Non-pigmented ciliary epithelial cell (primary cell): ENCODE data around the gene TENM4.
A peak's percentile ranks its signal among the peaks of the same experiment; 100 is the strongest.
"Not testable (repeated sequence)": the region's sequence is repeated elsewhere in the genome, so short reads cannot be mapped to it uniquely, and the experiment has no call there.

Source experiments
- DNase-seq: peaks from one replicate; pipeline ENCODE4 v3.0.0-alpha.2; 2010; ENCODE audit warnings: low read depth

The TENM4 gene

DNA sequence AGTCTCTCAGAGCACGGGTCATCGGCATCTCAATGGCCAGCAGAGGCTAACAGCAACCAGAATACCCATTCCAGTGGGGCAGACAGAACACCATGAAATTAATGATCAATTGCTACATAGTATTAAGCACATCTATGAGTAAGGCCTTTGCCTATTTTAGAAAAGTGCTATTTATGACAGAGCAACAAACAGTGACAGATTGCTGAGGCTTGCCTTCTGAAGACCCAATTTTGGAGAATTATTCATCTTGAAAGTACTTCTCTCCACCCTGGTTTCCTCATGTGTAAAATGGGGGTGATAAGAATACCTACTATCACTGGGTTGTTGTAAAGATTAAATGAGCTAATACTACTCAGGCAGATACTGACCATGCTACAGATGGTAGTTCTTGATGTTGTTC is 232.7 kb downstream of the TENM4 start:
- DNase-seq = no peak

DNA sequence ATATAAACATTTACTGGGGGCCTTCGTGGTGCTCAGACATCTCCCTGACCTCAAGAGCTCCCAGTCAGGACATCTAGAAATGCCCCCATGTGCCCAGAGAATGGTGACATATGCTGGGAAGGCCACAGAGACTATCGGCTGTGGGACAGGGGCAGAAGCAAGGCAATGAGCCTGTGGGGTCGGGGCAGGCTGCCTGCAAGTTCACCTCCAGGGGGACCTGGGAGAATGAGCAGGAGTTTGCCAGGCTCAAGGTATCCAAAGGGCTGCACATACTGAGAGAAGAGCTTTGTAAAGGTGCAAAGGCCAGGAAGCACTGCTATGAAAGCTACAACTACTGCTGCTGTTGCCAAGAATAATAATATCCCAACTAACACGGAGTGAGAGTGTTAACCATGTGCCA is 233.9 kb downstream of the TENM4 start:
- DNase-seq = no peak

DNA sequence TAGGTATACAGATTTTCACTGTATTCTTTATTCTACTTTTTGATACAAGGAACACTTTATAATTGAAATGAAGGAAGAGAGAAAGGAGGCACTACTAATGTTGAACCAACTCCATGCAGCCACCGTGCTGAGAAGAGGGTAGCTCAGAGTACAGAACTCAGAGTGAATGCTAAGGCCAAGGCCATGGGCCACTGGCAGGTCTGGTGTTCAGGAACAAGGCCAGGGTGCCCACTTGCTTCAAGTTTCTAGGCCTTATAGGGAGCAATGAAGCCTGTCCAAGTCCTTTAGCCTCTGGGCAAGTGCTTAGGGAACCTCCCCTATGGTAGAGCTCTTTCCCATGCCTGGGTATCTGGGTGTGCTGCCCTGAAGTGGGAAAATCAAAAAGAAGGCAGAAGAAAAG is 235.0 kb downstream of the TENM4 start:
- no peak for DNase-seq

DNA sequence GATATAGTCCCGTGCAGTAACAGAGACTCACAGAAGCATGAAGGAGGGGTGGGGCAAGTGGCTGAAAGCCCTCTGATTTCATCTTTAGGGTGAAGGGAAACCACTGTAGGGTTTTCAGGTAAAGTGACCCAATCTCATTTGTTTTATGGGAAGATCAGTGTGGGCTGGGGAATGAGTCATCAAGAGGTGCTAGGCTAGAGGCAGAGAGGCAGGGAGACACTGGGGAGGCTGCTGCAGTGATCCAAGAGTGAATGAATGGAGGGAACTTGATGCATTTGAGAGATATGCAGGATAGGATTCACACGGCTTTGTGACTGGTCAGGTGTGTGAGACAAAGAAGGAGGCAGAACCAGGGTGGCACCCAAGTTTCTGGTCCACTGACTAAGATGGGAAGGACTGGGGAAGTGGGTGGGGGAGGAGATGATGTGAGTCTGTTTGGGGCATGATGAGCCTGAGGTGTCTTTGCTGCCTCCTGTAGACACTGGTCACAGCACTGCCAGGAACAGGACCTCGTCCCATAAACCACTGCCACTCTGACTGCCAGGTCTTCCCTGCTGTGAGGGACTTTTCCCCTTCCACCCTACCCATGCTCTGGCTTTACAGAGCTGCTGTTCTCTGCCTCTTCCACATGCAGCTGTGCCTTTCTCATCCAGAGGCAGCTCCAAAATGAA is 239.0 kb downstream of the TENM4 start:
- DNase-seq = no peak

DNA sequence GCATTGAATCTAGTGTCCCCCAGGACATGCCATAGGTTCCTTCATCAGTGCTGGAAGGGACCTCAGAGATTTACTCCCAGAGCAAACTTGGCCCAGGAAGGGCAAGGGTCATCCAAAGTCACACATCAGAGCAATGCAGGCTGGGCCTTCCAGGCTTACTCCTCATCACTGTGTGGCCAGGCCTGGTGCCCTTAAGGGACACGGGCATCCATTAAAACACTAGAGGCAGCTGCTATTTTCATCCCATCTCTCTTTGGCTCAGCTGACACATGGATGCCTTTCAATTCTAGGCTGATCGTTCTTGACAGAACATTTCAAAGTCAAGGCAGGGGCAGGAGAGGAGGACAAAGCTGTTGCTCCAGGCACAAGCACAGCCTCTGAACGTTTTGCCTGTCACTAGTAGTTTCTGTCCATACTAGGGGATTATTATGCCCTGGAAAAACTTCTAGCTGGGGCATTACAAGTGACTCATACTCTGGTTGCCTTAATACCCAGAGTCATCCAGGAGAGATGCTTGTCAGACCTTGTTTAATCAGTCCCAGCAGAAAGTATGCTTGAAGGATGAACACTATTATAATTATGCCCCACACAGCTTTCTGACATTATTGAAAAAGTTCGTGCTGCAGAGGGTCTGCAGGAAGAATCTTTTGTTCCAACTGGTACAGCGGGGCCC is 240.3 kb downstream of the TENM4 start:
- DNase-seq = no peak

DNA sequence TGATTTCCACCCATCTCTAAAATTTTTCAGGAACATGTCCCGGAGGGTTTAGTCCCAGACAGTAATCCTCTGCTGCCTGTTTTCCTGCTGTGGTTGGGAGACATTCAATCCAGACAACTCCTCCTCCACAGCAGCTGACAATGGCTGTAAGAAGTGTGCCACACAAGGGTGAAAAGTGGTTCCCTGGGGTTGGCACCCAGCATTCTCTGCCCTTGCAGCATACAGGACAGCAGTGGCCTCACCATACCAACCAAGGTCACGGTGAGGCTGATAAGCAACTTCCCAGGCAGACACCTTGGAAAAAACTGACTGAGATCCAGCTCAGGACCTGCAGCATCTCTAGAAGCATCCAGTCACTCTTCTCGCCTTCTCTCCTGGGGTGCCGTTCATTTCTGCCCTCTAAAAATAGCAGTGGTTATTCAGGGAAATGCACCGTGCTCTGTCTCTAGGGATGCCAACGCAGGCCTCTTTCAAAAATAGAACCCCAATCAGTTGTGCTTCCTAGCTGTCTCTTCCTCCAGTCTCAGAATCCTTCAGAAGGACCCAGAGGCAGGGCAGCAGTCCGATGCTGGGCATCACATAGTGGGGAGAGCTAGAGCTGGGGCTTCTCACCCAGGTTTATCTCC is 241.0 kb downstream of the TENM4 start:
- DNase-seq = no peak

DNA sequence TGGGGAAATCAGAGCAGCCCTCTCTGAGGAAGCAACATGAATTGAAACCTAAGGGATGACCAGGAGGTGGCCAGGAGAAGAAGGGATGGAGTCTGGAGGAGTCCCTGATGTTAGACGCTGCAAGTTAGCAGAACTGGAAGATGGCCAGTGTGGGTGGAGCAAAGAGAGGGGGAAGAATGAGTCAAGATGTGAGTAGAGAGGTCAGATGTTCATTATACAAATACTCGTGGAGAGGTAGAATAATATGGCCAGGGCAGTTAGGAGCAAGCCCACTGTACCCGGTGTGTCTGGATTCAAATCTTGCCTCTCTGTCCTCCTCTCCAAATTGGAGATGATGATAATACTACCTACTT is 242.0 kb downstream of the TENM4 start:
- DNase-seq = peak; percentile 27

DNA sequence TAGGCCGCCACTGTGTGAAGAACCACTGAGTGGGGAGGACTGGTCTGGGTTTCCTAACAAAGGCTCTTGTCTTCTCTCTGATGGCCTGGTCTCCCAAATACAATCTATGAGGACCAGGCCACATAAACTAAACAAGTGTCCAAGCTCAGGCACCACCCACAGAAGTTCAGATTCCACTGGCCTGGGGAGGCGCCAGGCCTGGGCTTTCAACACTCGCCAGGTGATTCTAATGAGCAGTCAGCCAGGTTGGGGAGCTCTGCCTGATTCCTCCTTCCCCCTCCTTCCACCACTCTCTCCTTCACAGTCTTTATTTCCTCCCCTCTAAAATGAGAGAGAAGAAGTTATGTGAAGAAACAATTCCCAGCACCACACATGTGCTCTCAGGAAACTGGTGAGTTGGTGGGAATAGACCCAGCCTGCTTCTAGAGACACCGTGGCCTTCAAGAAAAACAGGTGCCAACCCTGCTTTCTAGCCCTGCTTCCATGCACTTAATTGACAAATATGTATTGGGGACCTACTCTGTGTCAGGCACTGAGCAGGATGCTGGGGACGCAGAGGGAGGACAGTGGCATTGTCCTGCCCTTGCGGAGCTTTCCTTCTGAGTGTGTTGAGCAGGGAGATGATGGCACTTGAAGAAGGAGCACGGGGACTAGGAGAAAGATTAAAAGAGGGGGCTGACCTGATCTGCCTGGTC is 242.5 kb downstream of the TENM4 start:
- no peak for DNase-seq

DNA sequence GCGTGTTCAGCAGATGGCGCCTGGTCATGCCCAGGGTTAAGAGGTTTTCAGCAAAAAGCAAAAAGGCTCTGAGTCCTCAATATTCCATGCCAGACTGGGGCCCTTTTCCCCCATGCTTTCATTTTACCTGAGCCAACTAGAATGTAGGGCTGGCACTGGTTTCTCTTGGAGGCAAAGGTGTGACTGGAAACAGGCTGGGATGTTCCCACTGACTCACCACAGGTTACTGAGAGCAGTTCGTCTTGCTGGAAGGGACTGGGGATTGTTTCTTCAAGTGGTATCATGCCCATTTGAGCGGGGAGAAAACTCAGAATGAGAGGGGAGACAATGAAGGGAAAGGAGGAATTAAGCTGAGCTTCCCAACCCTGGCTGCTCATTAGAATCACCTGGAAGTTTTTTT is 243.9 kb downstream of the TENM4 start:
- no peak for DNase-seq

DNA sequence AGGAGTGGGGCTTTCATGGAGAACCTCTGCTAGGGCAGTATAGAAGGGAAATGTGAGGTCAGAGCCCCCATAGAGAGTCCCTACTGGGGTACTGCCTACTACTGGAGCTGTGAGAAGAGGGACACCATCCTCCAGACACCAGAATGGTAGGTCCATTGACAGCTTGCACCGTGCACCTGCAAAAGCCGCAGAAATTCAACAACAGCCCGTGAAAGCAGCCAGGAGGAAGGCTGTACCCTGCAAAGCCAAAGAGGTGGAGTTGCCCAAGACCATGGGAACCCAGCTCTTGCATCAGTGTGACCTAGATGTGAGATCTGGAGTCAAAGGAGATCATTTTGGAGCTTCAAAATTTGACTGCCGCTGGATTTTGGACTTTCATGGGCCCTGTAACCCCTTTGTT is 245.6 kb downstream of the TENM4 start:
- DNase-seq = no peak

DNA sequence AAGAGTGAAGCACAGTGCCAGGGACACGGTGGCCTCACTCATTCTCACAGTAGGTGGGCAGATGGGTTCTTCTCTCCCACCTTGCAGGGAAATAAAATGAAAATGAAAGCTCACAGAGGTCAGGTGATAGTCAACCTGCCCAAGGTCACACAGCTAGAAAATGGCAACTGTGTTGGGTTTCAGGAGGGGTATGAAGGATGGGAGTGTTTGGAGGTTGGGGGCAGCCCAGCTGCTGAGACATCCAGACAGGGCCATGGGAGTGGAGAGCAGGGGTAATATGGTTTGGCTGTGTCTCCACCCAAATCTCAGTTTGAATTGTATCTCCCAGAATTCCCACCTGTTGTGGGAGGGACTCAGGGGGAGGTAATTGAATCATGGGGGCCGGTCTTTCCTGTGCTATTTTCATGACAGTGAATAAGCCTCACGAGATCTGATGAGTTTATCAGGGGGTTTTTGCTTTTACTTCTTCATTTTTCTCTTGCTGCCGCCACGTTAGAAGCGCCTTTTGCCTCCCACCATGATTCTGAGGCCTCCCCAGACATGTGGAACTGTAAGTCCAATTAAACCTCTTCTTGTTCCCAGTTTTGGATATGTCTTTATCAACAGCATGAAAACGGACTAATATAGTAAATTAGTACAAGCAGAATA is 247.0 kb downstream of the TENM4 start:
- no peak for DNase-seq

DNA sequence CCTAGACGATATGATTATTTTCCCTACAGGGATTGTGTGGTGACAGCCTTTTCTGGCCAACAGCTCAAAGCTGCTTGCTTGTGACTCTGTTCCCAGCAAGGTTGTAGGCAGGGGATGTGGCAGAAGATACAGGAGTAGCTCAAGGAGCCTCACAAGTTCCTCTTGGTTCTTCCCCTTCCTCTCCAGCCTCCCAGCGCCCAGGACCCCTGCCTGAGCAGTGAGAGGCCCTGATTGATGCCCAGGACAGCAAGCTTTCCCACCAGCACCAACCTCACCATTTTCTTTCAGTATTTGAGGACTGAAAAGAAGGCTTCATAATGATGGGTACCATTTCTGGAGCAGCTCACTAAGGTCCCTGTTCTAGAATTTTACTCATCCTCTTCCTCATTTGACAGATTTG is 248.0 kb downstream of the TENM4 start:
- DNase-seq = no peak

DNA sequence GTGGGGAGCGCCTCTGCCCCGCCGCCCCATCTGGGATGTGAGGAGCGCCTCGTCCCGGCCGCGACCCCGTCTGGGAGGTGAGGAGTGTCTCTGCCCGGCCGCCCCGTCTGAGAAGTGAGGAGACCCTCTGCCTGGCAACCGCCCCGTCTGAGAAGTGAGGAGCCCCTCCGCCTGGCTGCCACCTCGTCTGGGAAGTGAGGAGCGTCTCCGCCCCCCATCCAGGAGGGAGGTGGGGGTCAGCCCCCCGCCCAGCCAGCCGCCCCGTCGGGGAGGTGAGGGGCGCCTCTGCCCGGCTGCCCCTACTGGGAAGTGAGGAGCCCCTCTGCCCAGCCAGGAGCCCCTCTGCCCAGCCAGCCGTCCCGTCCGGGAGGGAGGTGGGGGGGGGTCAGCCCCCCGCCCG is 249.1 kb downstream of the TENM4 start:
- not testable (repeated sequence) for DNase-seq

DNA sequence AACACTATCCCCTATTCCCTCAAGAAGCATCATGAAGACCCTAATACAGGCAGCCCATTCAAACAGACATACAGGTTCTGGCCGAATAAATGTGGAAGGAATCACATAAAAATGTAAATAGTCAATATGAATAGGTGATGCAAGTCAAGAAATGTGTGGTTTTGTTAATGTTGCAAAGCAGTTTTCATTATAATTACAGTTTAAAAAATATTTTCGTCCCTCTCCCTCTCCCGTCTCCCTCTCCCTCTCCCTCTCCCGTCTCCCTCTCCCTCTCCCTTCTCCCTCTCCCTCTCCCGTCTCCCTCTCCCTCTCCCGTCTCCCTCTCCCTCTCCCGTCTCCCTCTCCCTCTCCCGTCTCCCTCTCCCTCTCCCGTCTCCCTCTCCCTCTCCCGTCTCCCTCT is 250.3 kb downstream of the TENM4 start:
- DNase-seq = not testable (repeated sequence)

DNA sequence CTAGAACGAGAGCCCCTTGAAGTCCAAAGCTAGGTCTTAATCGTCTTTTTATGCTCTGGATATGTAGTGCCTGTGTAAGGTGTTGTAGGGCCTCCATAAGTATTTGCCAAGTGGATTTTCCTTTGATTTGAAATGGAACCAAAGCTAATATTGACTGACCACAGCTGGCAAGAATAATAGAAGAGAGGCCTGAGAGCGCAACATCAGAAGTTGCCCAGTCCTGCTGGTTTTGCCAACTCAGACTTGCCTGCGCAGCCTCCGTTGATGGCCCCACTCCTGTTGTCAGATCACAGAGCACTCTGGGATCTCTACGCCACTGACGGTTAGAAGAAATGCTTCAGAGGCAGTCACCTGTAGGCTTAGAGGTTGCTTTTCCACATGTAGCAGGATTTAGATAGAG is 251.2 kb downstream of the TENM4 start:
- DNase-seq = no peak

DNA sequence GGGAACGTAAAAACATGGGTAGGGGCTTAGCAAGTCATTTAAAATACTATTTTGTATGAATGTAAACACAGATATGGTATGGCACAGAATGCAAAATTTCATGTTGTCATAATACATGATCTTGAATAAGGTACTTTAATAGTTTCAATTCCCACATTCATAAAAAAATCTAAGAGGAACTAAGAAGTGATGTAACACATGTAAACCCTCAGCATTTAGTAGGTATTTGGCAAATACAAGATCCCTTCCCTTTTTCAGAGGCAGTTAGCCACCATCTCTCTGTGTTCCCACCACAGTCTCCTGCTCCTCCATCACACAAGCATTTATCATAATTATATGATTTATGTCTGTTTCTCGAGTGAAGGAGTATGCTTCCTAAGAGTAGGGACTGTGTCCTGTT is 251.8 kb downstream of the TENM4 start:
- DNase-seq = no peak

DNA sequence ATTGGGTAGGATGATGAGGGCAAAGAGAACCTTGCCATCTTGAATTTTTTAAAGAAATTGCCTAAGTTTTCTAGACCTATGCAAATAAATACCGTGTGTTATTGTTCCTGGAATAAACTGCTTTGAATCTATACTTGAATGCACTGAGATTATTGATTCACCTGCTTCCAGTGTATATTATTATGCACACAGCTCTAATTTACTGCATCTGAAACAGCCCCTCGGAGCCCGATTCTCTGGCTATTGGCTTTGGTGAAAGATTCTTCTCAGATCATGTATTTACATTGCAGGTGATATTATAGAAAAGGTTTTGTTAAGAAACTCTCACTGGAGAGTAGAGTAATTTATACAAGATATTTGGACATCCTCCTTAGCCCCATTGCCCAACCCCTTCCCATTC is 254.2 kb downstream of the TENM4 start:
- DNase-seq = no peak

DNA sequence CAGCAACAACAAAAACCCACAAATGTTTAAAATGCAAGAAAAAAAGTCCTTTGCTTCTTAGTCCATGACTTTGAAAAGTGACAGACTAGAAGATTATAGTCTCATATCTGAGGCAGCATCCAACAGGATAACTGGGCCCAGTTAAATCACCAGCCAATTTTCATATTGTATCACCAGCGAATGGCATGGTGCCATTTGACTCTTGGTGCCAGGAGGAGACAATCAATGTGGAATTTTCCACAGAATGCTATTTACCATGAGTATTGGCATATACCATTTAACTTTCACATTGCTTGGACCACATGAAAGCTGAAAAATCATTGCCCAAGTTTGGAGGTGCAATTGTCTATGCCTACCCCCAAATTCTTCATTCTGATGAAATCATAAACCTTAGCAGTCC is 255.5 kb downstream of the TENM4 start:
- DNase-seq = no peak

DNA sequence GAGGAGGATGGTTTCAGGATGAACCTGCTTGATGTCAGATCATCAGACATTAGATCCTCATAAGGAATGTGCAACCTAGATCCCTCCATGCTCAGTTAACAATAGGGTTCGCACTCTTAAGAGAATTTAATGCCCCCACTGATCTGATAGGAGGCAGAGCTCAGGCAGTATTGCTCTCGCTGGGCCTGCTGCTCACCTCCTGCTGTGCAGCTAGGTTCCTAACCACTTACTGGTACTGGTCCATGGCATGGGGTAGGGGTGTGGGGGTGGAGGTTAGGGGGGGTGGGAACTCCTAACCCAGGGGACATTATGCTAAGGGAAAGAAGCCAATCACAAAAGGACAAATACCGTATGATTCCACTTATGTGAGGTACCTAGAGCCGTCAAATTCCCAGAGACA is 256.5 kb downstream of the TENM4 start:
- no peak for DNase-seq

DNA sequence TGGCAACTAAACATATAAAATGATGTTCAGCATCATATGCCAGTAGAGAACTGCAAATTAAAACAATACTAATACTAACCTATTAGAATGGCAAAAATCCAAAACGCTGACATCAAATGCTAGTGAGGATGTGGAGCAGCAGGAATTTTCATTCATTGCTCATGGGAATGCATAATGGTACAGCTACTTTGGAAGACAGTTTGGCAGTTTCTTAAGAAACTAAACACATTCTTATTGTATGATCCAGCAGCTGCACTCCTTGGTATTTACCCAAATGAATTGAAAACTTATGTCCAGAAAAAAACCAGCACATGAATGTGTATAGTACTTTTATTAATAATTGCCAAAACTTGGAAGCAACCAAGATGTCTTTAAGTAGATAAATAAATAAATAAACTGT is 258.0 kb downstream of the TENM4 start:
- peak; percentile 60 for DNase-seq

DNA sequence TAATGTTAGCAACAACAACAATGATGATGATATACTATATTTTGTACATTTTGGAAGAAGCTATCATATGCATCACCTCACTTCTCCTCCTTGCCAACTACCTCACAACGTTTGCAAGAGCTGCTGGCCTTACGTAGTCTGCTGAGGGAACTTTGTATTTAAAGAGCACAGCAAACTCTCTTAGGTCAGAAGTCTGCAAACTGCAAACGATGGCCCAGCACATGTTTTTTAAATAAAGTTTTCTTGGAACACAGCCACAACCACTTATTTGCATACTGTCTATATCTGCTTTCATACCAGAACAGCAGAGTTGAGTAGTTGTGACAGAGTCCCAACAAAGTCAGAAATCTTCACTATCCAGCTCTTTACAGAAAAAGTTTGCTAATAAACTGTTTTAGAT is 261.7 kb downstream of the TENM4 start:
- no peak for DNase-seq
